Hepatocyte (in vitro differentiated cells): ENCODE measurements around the gene TRPC4AP. TPM values are rescaled to one million over a fixed set of nuclear protein-coding genes. Genes with fewer than 3 reads are reported as not detected.

Experiments used
- DNase-seq: peaks from one replicate; pipeline ENCODE4 v3.0.0-alpha.2; 2016; ENCODE audit warnings: low spot score
- H2AFZ ChIP-seq: fragments of 200-600 bp; sonication (generic); 2 replicates; pipeline ENCODE4 v1.6.0; 2016; ENCODE audit warnings: antibody characterized with exemption, mild to moderate bottlenecking
- H3K27ac ChIP-seq: fragments of 200-600 bp; sonication (generic); 2 replicates; pipeline ENCODE4 v1.5.1; 2016; ENCODE audit warnings: mild to moderate bottlenecking
- H3K27me3 ChIP-seq: fragments of 200-600 bp; sonication (generic); 2 replicates; pipeline ENCODE4 v1.6.1; 2016
- H3K36me3 ChIP-seq: fragments of 200-600 bp; sonication (generic); replicated peaks from 2 replicates; pipeline ENCODE4 v1.5.1; 2016; ENCODE audit warnings: low read depth; ENCODE audit not compliant: insufficient read depth
- H3K4me1 ChIP-seq: fragments of 200-600 bp; sonication (generic); 2 replicates; pipeline ENCODE4 v1.5.1; 2016; ENCODE audit warnings: mild to moderate bottlenecking, moderate library complexity; ENCODE audit not compliant: insufficient read depth
- H3K4me2 ChIP-seq: fragments of 200-600 bp; sonication (generic); 2 replicates; pipeline ENCODE4 v1.6.0; 2016
- H3K4me3 ChIP-seq: fragments of 200-600 bp; sonication (generic); 2 replicates; pipeline ENCODE4 v1.5.1; 2016; ENCODE audit warnings: mild to moderate bottlenecking
- H3K79me2 ChIP-seq: fragments of 200-600 bp; sonication (generic); 2 replicates; pipeline ENCODE4 v1.6.0; 2017; ENCODE audit warnings: mild to moderate bottlenecking
- H3K9me2 ChIP-seq: fragments of 200-600 bp; sonication (generic); replicated peaks from 2 replicates; pipeline ENCODE4 v1.6.0; 2017; ENCODE audit warnings: mild to moderate bottlenecking; ENCODE audit not compliant: insufficient read depth
- H3K9me3 ChIP-seq: fragments of 200-600 bp; sonication (generic); 2 replicates; pipeline ENCODE4 v1.5.1; 2016; ENCODE audit warnings: low read depth, mild to moderate bottlenecking
- H4K20me1 ChIP-seq: fragments of 200-600 bp; sonication (generic); 2 replicates; pipeline ENCODE4 v1.6.0; 2016; ENCODE audit warnings: mild to moderate bottlenecking; ENCODE audit not compliant: insufficient read depth, poor library complexity, severe bottlenecking
- CTCF ChIP-seq: fragments of 200-600 bp; sonication (generic); IDR thresholded peaks from 2 replicates; pipeline ENCODE4 v1.5.1; 2016; ENCODE audit warnings: antibody characterized with exemption, mild to moderate bottlenecking; ENCODE audit not compliant: poor library complexity
- EZH2 ChIP-seq: fragments of 200-600 bp; sonication (generic); IDR thresholded peaks from 2 replicates; pipeline ENCODE4 v1.6.1; 2016; ENCODE audit warnings: antibody characterized with exemption, mild to moderate bottlenecking, borderline replicate concordance
- EZH2phosphoT487 ChIP-seq: fragments of 200-600 bp; sonication (generic); IDR thresholded peaks from one replicate; pipeline ENCODE4 v1.6.1; 2018; ENCODE audit warnings: antibody characterized with exemption, mild to moderate bottlenecking, low read depth, moderate library complexity; ENCODE audit not compliant: unreplicated experiment, severe bottlenecking
- WGBS: methylation state at CpG from one replicate; pipeline ENCODE4 v1.1.6; 2016; ENCODE audit warnings: low lambda C conversion rate; ENCODE audit errors: missing lambda C conversion rate; 5-methylcytosine and 5-hydroxymethylcytosine counted together
- polyA plus RNA-seq: library from polyadenylated mRNA; unstranded; fragments of >200 nt; fragmentation: Nextera tagmentation; extraction: Ambion mirVana; gene quantifications from 2 replicates; pipeline ENCODE4 v1.2.1, GENCODE V29; 2016
- total RNA-seq: library from RNA; depleted of rRNA; stranded (reverse); fragments of >200 nt; gene quantifications from 2 replicates; pipeline ENCODE4 v1.2.3, GENCODE V29; 2014

TRPC4AP gene
- total and polyA plus RNA-seq, 2 experiments from 2014 or later: 88.6 to 94.9 TPM

GRCh38 chr20:34987288-34988190, 105.1 kb downstream of the TRPC4AP start:
- no peak overlapping the region for H2AFZ ChIP-seq
- peaks cover 8% of the 10 kb centered on the region for H3K27me3 ChIP-seq
- 84% methylated on average over 15 of the region's 15 CpGs for WGBS
- H3K9me2 ChIP-seq: no peaks in the 10 kb centered on the region
- H3K79me2 ChIP-seq: no peaks in the 10 kb centered on the region
- DNase-seq: no peak
- TF ChIP-seq CTCF (no peak), EZH2phosphoT487 (no peak), EZH2 (no peak)
- no peaks in the 10 kb centered on the region for H3K36me3 ChIP-seq
- no peak overlapping the region for H3K27ac ChIP-seq
- H3K4me2 ChIP-seq: no peak overlapping the region
- H3K4me1 ChIP-seq: no peaks in the 10 kb centered on the region
- no peaks in the 10 kb centered on the region for H3K9me3 ChIP-seq
- H4K20me1 ChIP-seq: no peaks in the 10 kb centered on the region
- H3K4me3 ChIP-seq: no peak overlapping the region

- Histone ChIP-seq H3K4me1 (no peaks in the 10 kb centered on the region), H3K27me3 (peaks cover 9% of the 10 kb centered on the region), H3K4me3 (no peak overlapping the region), H3K27ac (no peak overlapping the region), H3K9me3 (no peaks in the 10 kb centered on the region), H3K9me2 (no peaks in the 10 kb centered on the region), H3K36me3 (no peaks in the 10 kb centered on the region), H3K79me2 (no peaks in the 10 kb centered on the region), H3K4me2 (no peak overlapping the region), H4K20me1 (no peaks in the 10 kb centered on the region), H2AFZ (no peak overlapping the region)
- 88% methylated on average over 24 of the region's 24 CpGs for WGBS
- no peak for DNase-seq
- no peak for TF ChIP-seq EZH2
- TF ChIP-seq EZH2phosphoT487: no peak
- TF ChIP-seq CTCF: no peak
Observed at GRCh38 chr20:34986311-34987287, 106.0 kb downstream of the TRPC4AP start.

GRCh38 chr20:34985461-34986310, 106.9 kb downstream of the TRPC4AP start:
- no peaks in the 10 kb centered on the region for H3K79me2 ChIP-seq
- no peak overlapping the region for H3K4me2 ChIP-seq
- H3K27ac ChIP-seq: no peak overlapping the region
- H3K4me1 ChIP-seq: no peaks in the 10 kb centered on the region
- WGBS: 88% methylated on average over 24 of the region's 25 CpGs
- no peak overlapping the region for H2AFZ ChIP-seq
- H3K27me3 ChIP-seq: peaks cover 9% of the 10 kb centered on the region
- DNase-seq: no peak
- H3K36me3 ChIP-seq: no peaks in the 10 kb centered on the region
- H3K9me3 ChIP-seq: no peaks in the 10 kb centered on the region
- H3K4me3 ChIP-seq: no peak overlapping the region
- TF ChIP-seq EZH2phosphoT487: no peak
- no peak for TF ChIP-seq EZH2
- TF ChIP-seq CTCF: no peak
- no peaks in the 10 kb centered on the region for H3K9me2 ChIP-seq
- no peaks in the 10 kb centered on the region for H4K20me1 ChIP-seq
